HG02943 (cell line): ENCODE measurements around the gene WIPF3.

Experiments used
- ATAC-seq: cut with Tn5 transposase; IDR thresholded peaks from one replicate; pipeline ENCODE4 v1.9.1; 2021; ENCODE audit warnings: mild to moderate bottlenecking, low read depth, moderate library complexity; ENCODE audit not compliant: unreplicated experiment

Gene WIPF3

DNA sequence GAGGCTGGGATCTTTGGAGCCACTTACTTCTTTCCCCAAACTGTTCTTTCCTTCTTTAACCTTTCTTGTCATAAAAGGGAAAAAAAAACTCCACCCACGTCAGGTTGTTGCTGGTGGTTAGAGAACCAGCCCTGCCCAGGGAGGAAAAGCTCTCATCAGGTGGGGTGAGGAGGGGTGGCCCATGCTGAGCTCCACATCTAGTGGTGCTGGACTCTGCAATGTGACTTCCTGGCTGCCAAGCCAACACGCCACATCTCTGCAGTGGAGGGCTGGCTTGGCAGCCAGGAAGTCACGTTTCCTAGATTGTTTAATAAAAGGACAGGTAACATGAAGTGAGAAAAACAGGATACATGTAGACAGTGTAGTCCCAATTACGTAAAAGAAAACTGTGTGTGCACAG lies 37.4 kb downstream of the WIPF3 start:
- no peak for ATAC-seq

DNA sequence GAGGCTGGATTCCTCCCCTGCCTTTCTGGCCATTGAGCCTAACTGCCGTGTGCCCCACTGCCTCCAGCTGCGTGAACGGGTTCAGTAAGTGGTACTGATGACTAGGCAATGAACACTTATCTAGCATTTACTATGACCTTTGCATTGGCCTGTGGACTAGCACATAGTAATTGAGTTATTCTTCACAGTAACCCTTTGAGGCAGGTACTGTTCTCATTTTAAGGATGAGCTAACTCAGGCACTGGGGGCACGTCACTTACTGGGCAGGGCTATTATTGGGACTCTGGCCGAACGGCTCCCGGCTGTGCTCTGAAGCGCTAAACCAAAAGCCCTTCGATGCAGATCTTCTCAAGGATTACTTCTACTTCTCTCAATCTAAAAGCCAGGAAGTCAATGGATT lies 38.3 kb downstream of the WIPF3 start:
- ATAC-seq, result no peak

GRCh38 chr7:29847496-29847895 lies 41.2 kb downstream of the WIPF3 start:
- ATAC-seq, result no peak

GRCh38 chr7:29847916-29848315 lies 41.6 kb downstream of the WIPF3 start:
- ATAC-seq, result no peak

DNA sequence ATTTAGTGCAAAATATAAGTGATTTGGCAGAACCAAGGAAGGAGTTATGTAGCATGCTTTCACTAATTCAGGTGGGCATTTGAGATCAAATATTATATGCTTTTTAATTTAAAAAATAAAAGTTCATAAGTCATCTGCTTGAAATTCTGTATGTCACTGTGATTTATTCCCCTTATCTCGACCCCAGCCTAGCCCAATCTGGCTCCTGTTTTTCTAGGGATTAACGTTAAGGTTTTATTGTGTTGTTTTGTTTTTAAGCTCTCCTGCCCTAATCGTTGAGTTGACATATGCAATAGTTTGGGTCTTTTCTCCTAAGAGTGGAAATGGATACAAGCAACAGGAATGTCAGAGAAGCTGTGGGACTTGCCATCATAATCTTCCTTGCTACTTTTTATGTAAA lies 42.6 kb downstream of the WIPF3 start:
- ATAC-seq, result no peak

DNA sequence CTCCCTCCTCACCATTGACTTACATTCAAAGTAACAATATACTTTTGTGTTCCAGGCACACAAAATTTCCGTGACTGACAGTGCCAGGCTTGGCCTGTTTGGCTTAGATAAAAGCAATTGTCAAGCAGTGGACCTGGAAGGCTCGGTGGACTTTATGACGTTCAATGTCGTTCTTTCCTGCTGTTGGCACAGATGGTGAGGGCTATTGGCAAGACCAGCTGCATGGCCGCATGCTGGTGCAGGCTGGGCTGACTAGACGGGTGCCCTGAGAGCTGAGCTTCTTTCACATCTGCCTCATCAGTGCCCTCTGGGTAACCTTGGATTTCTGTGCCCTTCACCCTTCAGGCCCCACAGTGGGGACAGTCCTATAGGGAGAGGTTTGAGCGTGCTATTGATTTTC lies 45.2 kb downstream of the WIPF3 start:
- ATAC-seq, result no peak

DNA sequence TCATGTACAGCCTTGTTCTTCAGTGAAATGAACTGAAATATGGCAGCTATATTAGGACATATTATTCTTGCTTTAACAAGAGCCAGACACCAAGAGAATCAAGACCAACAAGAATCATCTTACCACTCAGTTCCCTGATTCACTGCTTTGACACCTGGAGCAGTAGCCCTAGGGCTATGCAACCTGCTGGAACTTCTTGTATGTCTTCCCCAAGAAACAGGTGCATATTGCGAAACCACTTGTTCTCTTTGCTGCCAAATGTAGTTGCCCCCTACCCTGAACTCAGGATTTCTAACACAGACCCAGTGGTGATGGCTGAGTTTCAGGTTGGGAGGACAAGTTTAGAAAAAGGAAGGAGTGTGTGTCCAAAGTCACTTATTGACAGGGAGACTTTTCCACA lies 46.1 kb downstream of the WIPF3 start:
- no peak for ATAC-seq

DNA sequence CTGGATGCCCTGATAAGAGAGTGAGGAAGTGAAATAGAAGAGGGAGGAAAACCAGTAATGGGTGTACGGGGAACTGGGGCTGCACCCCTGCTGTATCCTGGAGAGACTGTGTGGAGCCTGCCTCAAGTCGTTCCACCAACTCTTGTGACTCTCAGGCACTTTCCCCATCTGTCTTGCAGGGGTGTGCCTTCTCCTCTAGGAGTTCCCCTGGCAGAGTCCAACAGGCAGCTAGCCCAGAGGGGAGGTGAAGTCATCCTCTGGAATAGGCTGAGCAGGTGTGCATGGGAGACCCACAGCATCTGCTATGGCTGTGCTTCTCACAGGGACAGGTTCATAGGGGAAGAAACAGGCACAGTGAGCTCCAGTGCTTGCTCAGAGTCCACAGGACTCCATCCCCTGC lies 46.8 kb downstream of the WIPF3 start:
- ATAC-seq, result no peak

- no peak for ATAC-seq
Measured at GRCh38 chr7:29853789-29854188, 47.5 kb downstream of the WIPF3 start.

DNA sequence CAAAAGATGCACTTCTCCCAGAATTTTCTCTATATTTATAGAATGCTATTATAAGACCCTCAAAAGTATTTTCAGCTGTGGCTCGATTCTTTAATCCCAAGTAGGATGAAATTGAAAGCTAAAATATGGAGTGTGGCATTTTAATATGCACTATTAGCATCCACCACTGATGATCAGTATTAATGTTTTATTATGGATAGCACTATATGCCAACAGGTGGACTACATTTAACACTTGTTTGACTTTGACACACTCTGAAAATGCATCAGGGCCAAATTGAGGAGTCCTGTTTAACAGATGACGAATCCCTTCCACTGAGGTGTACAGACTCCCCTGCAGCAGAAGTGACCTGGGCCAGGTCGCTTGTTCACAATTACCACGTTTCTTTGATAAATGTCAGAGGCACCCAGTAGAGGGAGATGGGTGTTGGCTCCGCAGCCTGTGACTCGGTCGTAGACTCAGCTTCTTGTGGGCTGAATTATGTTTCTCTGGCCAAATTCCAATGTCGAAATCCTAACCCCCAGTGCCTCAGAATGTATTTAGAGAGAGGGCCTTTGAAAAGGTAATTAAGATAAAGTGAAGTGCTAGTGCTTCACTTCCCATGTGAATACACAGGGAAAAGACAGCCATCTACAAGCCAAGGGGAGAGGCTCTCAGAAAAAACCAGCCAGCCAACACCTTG lies 48.1 kb downstream of the WIPF3 start:
- ATAC-seq, result no peak

DNA sequence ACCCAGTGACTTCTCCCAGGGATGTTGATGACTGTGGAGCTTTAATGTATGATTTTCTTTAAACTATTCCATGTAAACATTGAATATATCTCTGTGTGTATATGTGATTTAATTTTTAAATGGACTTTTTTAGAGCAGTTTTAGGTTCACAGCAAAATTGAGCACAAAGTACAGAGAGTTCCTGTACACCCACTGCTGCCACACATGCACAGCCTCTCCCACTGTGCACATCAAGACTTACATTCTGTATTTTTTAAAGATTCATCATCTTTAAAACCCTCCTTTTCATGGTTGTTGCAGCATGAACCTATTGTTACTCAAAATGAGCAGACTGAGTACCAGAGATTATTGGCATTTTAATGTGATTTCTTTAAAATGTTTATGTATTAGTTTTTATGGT lies 51.3 kb downstream of the WIPF3 start:
- ATAC-seq, result no peak

- no peak for ATAC-seq
Measured at GRCh38 chr7:29858191-29858951, 52.1 kb downstream of the WIPF3 start.

- no peak for ATAC-seq
Measured at GRCh38 chr7:29859104-29859503, 52.8 kb downstream of the WIPF3 start.

DNA sequence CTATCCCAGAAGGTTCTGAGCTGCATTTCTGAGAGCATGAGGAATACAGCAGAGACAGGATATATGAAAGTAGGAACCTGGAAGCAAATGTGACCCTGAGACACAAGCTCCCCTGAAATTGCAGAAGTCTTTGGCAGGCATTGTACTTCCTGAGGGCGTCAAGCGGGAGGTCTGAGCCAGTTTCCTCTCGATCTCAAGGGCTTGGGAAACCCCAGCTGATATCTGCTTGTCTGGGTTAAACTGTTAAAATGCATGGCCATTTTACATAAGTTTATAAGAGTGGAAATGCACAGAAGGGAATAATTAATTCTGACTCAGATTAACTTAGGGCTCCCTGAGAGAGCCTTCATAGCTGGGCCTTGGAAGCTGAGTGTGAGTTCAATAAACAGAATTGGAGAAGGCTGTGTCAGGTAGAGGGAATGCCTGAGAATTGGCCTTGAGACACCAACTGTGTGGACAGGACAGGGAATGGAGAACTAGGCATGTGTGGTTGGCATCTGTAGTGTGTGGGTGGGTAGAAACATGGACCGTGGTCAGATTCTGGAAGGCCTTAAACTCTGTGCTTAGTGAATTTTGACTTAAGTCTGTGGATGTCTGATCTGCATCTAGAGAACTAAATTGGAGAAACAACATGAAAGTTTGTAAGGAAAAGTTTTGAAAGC lies 53.3 kb downstream of the WIPF3 start:
- no peak for ATAC-seq

DNA sequence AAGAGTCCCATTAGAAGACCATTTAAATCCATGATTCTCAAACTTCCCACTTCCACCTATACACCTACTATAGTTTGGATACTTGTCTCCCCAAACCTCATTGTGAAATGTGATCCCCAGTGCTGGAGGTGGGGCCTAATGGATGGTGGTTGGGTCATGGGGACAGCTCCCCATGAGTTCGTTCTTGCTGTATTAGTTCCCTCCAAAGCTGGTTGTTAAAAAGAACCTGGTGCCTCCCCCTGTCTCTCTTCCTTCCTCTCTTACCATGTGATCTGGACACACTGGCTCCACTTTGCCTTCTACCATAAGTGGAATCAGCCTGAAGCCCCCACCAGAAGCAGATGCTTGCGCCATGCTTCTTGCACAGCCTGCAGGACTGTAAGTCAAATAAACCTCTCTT lies 53.9 kb downstream of the WIPF3 start:
- no peak for ATAC-seq

- ATAC-seq, result no peak
Measured at GRCh38 chr7:29861884-29862283, 55.6 kb downstream of the WIPF3 start.

- ATAC-seq, result no peak
Measured at GRCh38 chr7:29864656-29865055, 58.3 kb downstream of the WIPF3 start.

DNA sequence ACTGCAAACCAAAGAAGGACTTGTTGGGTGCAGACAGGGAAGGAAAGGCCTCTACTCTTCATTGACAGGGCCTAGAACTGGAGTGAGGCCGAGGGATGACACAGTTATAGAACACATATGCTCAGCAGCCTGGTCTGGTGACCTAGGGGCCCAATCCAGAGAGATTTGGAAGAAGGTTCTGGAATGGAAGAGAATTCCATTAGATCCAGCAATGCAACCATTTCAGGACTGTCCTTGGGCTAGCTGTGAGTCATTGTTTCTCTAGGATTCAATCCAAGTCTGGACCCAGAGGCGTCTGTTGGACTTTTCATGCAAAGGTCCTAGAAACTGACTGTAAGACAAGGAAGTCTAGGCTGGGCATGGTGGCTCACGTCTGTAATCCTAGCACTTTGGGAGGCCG lies 59.2 kb downstream of the WIPF3 start:
- no peak for ATAC-seq

- ATAC-seq, result no peak
Measured at GRCh38 chr7:29866490-29866930, 60.2 kb downstream of the WIPF3 start.

- no peak for ATAC-seq
Measured at GRCh38 chr7:29871787-29872398, 65.6 kb downstream of the WIPF3 start.

DNA sequence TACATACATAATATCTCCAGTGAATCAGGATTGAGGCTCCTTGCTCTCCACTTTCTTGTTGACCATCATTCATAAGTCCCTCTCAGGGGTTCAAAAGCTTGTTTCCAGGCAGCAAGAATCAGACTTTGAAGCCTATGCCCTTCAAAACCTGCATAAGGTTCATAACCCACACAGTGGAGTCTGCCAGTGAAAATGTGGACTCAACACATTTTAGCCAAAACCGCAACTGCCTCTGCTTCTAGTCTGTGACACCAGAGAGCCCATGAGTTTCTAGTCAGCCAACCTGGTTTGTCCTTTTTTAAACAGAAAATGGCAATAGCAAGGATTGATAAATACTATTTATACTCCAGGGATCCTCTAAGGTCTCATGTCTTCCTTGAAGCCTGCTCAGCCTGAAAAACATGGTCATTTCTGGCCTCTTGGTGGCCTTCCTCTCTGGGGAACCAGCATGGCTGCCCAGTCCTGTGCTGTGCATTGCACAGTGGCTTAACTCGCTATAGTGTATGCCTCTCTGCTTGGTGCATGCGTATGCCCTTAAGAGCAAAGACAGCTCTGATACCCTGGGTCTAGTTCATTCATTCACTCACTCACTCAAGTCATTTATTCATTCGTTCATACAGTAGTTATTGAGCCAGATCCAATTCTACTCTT lies 67.5 kb downstream of the WIPF3 start:
- no peak for ATAC-seq
